AG04450 (cell line): ENCODE measurements around the gene SLC30A7. TPM values are rescaled to one million over a fixed set of nuclear protein-coding genes. Genes with fewer than 3 reads are reported as not detected.

Experiments used
- CTCF ChIA-PET: fragments of 300-600, 350-600 bp; formaldehyde crosslinking; extraction: SDS; loops from one replicate; lab custom pipeline; 2022; ENCODE audit warnings: antibody characterized with exemption, inconsistent platforms; lab: Charles Lee
- POLR2A ChIA-PET: fragments of 350-600 bp; formaldehyde crosslinking; extraction: SDS; loops from one replicate; lab custom pipeline; 2021; ENCODE audit warnings: antibody characterized with exemption, inconsistent platforms; lab: Yijun Ruan, JAX
- DNase-seq: peaks from one replicate; pipeline ENCODE4 v3.0.0-alpha.2; 2011; ENCODE audit warnings: low read depth, low spot score
- H3K27ac ChIP-seq: one replicate; pipeline ENCODE4 v1.5.1; 2012; ENCODE audit warnings: low read depth, low read length, control low read depth
- H3K27me3 ChIP-seq: one replicate; pipeline ENCODE4 v1.6.0; 2012; ENCODE audit warnings: low read length; ENCODE audit not compliant: control insufficient read depth, insufficient read depth
- H3K4me3 ChIP-seq: 2 replicates; pipeline ENCODE4 v1.5.1; 2011; ENCODE audit warnings: mild to moderate bottlenecking, low read depth, low read length, control low read depth
- H3K9me3 ChIP-seq: 2 replicates; pipeline ENCODE4 v1.5.1; 2012; ENCODE audit warnings: low read length; ENCODE audit not compliant: control insufficient read depth, insufficient read depth
- polyA plus RNA-seq: library from polyadenylated mRNA; depleted of rRNA; stranded (reverse); fragments of >200 nt; gene quantifications from 2 replicates; pipeline ENCODE4 v1.2.3, GENCODE V29; 2011
- TF ChIP-seq, protein P1 (sequence below): IDR thresholded peaks from 2 replicates; pipeline ENCODE4 v1.5.1; 2011; ENCODE audit warnings: low read depth, low read length, control low read depth, inconsistent platforms

The SLC30A7 gene
- polyA plus RNA-seq, 1 experiment = 15.1 TPM

DNA sequence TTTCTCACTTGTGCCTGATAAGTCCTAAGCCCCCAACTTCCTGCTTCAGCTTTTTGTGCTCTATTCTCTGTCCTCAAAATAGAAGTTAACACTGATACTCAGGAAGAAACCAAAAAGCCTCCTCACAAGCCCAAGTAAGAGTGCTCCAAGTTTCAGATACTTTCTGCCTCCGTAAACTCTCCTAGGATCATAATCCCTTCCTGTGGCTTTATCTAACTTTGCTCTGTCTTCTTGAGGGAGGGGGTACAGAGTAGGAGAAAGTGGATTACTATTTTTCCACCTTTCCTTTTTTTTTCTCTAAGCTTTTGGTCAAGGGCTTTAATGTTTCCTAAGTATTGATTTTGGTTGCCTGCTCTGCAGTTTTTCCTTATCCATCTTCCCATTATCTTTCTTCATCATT is 75.1 kb downstream of the SLC30A7 start:
- H3K27ac ChIP-seq = no peak overlapping the region
- ChIA-PET POLR2A (no interaction called here), CTCF (no interaction called here)
- TF ChIP-seq, protein P1, sequence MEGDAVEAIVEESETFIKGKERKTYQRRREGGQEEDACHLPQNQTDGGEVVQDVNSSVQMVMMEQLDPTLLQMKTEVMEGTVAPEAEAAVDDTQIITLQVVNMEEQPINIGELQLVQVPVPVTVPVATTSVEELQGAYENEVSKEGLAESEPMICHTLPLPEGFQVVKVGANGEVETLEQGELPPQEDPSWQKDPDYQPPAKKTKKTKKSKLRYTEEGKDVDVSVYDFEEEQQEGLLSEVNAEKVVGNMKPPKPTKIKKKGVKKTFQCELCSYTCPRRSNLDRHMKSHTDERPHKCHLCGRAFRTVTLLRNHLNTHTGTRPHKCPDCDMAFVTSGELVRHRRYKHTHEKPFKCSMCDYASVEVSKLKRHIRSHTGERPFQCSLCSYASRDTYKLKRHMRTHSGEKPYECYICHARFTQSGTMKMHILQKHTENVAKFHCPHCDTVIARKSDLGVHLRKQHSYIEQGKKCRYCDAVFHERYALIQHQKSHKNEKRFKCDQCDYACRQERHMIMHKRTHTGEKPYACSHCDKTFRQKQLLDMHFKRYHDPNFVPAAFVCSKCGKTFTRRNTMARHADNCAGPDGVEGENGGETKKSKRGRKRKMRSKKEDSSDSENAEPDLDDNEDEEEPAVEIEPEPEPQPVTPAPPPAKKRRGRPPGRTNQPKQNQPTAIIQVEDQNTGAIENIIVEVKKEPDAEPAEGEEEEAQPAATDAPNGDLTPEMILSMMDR = no peak
- H3K4me3 ChIP-seq = no peak overlapping the region
- H3K9me3 ChIP-seq = no peaks in the 10 kb centered on the region
- no peaks in the 10 kb centered on the region for H3K27me3 ChIP-seq
- no peak for DNase-seq

DNA sequence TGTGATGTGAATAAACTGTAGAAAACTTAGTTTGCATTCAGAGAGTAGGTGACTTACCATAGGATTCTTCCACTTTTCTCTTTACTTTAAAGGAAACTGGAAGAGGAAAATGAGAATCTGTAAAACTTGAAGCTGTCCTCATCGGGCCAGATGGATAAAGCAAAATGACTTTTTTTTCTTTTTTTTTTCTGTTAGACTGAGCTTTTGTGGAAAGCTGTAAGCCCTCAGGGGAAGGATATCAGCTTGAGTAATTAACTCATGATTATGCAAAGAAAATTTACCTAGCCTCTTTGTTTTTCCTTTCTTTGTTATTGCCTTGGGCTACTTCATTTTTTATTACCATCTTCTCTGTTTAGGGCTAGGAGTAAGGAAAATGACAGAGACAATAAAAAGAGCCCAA is 76.3 kb downstream of the SLC30A7 start:
- Histone ChIP-seq H3K27me3 (no peaks in the 10 kb centered on the region), H3K9me3 (no peaks in the 10 kb centered on the region), H3K27ac (no peak overlapping the region), H3K4me3 (no peak overlapping the region)
- ChIA-PET POLR2A (no interaction called here), CTCF (interaction anchor here (1.5 kb wide), 1 partner anchor 316 kb away, joined by 4 read pairs; no protein-coding TSS in a partner anchor)
- TF ChIP-seq, protein P1 = no peak
- no peak for DNase-seq

DNA sequence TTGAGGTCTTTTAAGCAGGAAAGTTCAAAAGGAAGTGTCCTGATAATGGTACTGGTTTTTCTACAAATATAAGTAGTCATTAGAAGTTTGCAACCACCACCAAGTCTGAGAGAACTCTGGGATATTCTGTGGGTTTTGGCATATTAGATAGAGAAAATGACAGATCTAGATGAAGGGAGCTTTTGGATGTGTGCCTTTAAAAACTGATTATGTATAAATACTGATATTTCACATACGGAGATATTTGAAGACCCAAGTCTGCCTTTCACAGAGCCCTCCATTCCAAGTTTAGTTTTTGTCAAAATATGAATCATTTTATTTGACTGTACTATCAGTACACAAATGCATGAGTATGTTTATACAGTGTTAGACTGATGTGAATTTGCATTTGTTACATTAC is 81.0 kb downstream of the SLC30A7 start:
- CTCF ChIA-PET = interaction anchor here (0.9 to 1.5 kb wide), 2 partner anchors 262 to 311 kb away, joined by 3 to 7 read pairs; no protein-coding TSS in a partner anchor
- POLR2A ChIA-PET = no interaction called here

DNA sequence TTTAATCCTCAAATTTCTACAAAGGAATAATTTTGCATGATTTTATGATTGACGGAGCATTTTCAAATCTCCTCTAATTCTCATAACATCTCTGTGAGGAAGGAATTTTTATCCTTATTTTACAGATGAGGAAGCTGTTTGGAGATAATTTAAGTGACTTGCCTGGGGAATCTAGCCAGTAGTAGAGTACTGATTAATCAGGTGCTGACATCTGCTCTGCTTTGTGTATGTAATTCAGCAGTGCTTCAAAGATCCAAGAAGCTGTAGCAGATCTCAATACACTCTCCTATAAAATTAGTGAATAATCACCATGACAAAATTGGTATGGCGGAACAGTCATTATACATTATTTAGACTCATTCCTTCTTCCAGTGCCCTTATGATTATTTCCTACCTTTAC is 83.7 kb downstream of the SLC30A7 start:
- CTCF ChIA-PET = no interaction called here
- H3K9me3 ChIP-seq = no peaks in the 10 kb centered on the region

More for the DNA sequence above, 81.0 kb downstream of the SLC30A7 start:
- TF ChIP-seq, protein P1 = no peak
- H3K27ac ChIP-seq = no peak overlapping the region
- H3K4me3 ChIP-seq = no peak overlapping the region
- no peaks in the 10 kb centered on the region for H3K27me3 ChIP-seq
- DNase-seq = no peak
- no peaks in the 10 kb centered on the region for H3K9me3 ChIP-seq

DNA sequence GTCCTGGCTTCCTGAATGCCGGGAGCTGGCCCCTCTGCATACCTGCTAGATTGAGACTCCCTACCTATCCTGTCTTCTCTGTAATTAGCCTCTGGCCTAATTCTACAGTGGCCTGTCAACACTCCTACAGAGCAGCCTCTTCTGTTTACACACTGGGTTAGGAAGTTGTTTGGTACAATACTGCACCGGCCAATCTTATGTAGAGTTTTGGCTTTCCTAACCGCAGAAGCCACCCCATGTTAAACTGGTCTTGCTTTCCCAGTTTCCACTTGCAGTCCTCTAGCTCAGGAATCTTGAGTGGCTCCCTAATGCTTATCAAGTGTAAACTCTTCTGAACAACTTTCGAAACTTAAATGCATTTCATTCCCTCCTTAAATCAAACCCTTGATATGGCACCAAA is 86.9 kb downstream of the SLC30A7 start:
- POLR2A ChIA-PET = no interaction called here
- Histone ChIP-seq H3K27me3 (no peaks in the 10 kb centered on the region), H3K27ac (no peak overlapping the region), H3K4me3 (no peak overlapping the region), H3K9me3 (no peaks in the 10 kb centered on the region)
- no peak for DNase-seq
- TF ChIP-seq, protein P1 = no peak
- CTCF ChIA-PET = interaction anchor here (0.6 to 0.7 kb wide), 2 partner anchors 212 to 253 kb away, joined by 3 to 7 read pairs; no protein-coding TSS in a partner anchor

More for the DNA sequence above, 83.7 kb downstream of the SLC30A7 start:
- no peak overlapping the region for H3K27ac ChIP-seq
- DNase-seq = no peak
- no peak overlapping the region for H3K4me3 ChIP-seq
- TF ChIP-seq, protein P1 = no peak
- POLR2A ChIA-PET = no interaction called here
- H3K27me3 ChIP-seq = no peaks in the 10 kb centered on the region
